Heart left ventricle (tissue), 13 donors: ENCODE results near the gene NGLY1.

ENCODE experiments used
- POLR2A ChIP-seq, 2 donors: fragments of 450-650 bp; IDR thresholded peaks; one replicate each; pipeline ENCODE4 v1.6.1; 2017; ENCODE audit warnings: antibody characterized with exemption in 2 of 2, mild to moderate bottlenecking in 2 of 2, moderate library complexity in 2 of 2
- TF ChIP-seq, protein P1 (sequence below), 12 donors: fragments of 200-600 bp; sonication (generic) in 4 of 12; IDR thresholded peaks; one replicate each; pipeline versions ENCODE4 v1.5.0 to v1.8.0; 2018 to 2022; ENCODE audit warnings: antibody characterized with exemption in 12 of 12, mild to moderate bottlenecking in 5 of 12
- donor health status: ischemic (EF 13 %, LVEDD 7.1; RV severe dilation, severe dysfunction).
- donor health status: DM: no; HTN: yes; CAD: no.
- donor health status: DM: no; HTN: no; CAD: no.
- donor health status: ischemic (EF 25% LVEDD 6.9; RV normal size, moderate dysfunction).
- donor health status: ischemic (EF 25% LVEDD 5.7; RV mildly dilated, moderate dysfunction).
- donor health status: ischemic (EF 35%, LVEDD 5.7; RV mildly dilated, moderate dysfunction).
- donor health status: nonischemic (EF 11% LVEDD 7.7; RV severe dilation, severe dysfunction).
- donor health status: DM: yes; HTN: yes; CAD: no.
- donor health status: PGD.
- donor health status: ischemic (EF 29% LVEDD 5.4; RV normal size, mild dysfunction).
- donor health status: nonischemic (EF 23%, LVEDD 6.1; RV moderate dilation, normal function).

- TF ChIP-seq, protein P1, sequence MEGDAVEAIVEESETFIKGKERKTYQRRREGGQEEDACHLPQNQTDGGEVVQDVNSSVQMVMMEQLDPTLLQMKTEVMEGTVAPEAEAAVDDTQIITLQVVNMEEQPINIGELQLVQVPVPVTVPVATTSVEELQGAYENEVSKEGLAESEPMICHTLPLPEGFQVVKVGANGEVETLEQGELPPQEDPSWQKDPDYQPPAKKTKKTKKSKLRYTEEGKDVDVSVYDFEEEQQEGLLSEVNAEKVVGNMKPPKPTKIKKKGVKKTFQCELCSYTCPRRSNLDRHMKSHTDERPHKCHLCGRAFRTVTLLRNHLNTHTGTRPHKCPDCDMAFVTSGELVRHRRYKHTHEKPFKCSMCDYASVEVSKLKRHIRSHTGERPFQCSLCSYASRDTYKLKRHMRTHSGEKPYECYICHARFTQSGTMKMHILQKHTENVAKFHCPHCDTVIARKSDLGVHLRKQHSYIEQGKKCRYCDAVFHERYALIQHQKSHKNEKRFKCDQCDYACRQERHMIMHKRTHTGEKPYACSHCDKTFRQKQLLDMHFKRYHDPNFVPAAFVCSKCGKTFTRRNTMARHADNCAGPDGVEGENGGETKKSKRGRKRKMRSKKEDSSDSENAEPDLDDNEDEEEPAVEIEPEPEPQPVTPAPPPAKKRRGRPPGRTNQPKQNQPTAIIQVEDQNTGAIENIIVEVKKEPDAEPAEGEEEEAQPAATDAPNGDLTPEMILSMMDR (IDR thresholded peaks at IDR 0.05): no peak
- TF ChIP-seq POLR2A (IDR thresholded peaks at IDR 0.05): no peak
These were observed 58.1 kb downstream of the NGLY1 start for GRCh38 chr3:25724948-25725645.
